Measurements from ENCODE around the gene CEP162. TPM values are rescaled to one million over a fixed set of nuclear protein-coding genes. Genes with fewer than 3 reads are reported as not detected.

CEP162 gene
- total RNA-seq, 3 donors from 2014 or later, result 10.9 to 20.1 (median 18.7) TPM

- no peak for DNase-seq (ENCODE audit: low spot score in 2 of 2)
- no peaks in the 10 kb centered on the region for H3K27me3 ChIP-seq
- H3K4me1 ChIP-seq, result no peaks in the 10 kb centered on the region
- intact Hi-C loops (cut with DNase I; ENCODE audit: low total_unique reads), result no loop called here
- TF ChIP-seq POLR2AphosphoS5 (IDR thresholded peaks at IDR 0.05) (no peak), POLR2A (IDR thresholded peaks at IDR 0.05) (no peak), CTCF (IDR thresholded peaks at IDR 0.05) (no peak)
- H3K27ac ChIP-seq, result no peak overlapping the region
- H3K9me3 ChIP-seq, result no peaks in the 10 kb centered on the region
- no peaks in the 10 kb centered on the region for H3K36me3 ChIP-seq
- H3K4me3 ChIP-seq, result no peak overlapping the region
These were observed 43.7 kb upstream of the CEP162 start for GRCh38 chr6:84271061-84271716.

- TF ChIP-seq POLR2AphosphoS5 (IDR thresholded peaks at IDR 0.05) (no peak), POLR2A (IDR thresholded peaks at IDR 0.05) (no peak), CTCF (IDR thresholded peaks at IDR 0.05) (no peak)
- no peaks in the 10 kb centered on the region for H3K27me3 ChIP-seq
- intact Hi-C loops (cut with DNase I; ENCODE audit: low total_unique reads), result no loop called here
- H3K9me3 ChIP-seq, result no peaks in the 10 kb centered on the region
- no peak overlapping the region for H3K27ac ChIP-seq
- no peaks in the 10 kb centered on the region for H3K4me1 ChIP-seq
- no peaks in the 10 kb centered on the region for H3K36me3 ChIP-seq
- no peak for DNase-seq (ENCODE audit: low spot score in 2 of 2)
- H3K4me3 ChIP-seq, result no peak overlapping the region
These were observed 42.7 kb upstream of the CEP162 start for GRCh38 chr6:84269947-84270733.

GRCh38 chr6:84268781-84269180 lies 41.3 kb upstream of the CEP162 start:
- intact Hi-C loops (cut with DNase I; ENCODE audit: low total_unique reads), result no loop called here

GRCh38 chr6:84263557-84263956 lies 36.1 kb upstream of the CEP162 start:
- no peaks in the 10 kb centered on the region for H3K9me3 ChIP-seq
- no peaks in the 10 kb centered on the region for H3K36me3 ChIP-seq
- TF ChIP-seq POLR2A (IDR thresholded peaks at IDR 0.05) (no peak), CTCF (IDR thresholded peaks at IDR 0.05) (no peak), POLR2AphosphoS5 (IDR thresholded peaks at IDR 0.05) (no peak)
- no peaks in the 10 kb centered on the region for H3K27me3 ChIP-seq
- no peak overlapping the region for H3K27ac ChIP-seq
- DNase-seq (ENCODE audit: low spot score in 2 of 2), result no peak
- intact Hi-C loops (cut with DNase I; ENCODE audit: low total_unique reads), result no loop called here
- H3K4me1 ChIP-seq, result no peaks in the 10 kb centered on the region
- no peak overlapping the region for H3K4me3 ChIP-seq

More at GRCh38 chr6:84268781-84269180, 41.3 kb upstream of the CEP162 start:
- no peak for TF ChIP-seq POLR2A (IDR thresholded peaks at IDR 0.05)
- no peak for TF ChIP-seq CTCF (IDR thresholded peaks at IDR 0.05)
- no peak for TF ChIP-seq POLR2AphosphoS5 (IDR thresholded peaks at IDR 0.05)
- Histone ChIP-seq H3K36me3 (no peaks in the 10 kb centered on the region), H3K4me1 (no peaks in the 10 kb centered on the region), H3K27me3 (no peaks in the 10 kb centered on the region), H3K9me3 (no peaks in the 10 kb centered on the region), H3K4me3 (no peak overlapping the region), H3K27ac (no peak overlapping the region)
- DNase-seq (ENCODE audit: low spot score in 2 of 2), result no peak

- DNase-seq (ENCODE audit: low spot score in 2 of 2), result no peak
- no peaks in the 10 kb centered on the region for H3K9me3 ChIP-seq
- no peak overlapping the region for H3K4me3 ChIP-seq
- no peak overlapping the region for H3K27ac ChIP-seq
- no peaks in the 10 kb centered on the region for H3K27me3 ChIP-seq
- no peaks in the 10 kb centered on the region for H3K4me1 ChIP-seq
- intact Hi-C loops (cut with DNase I; ENCODE audit: low total_unique reads), result no loop called here
- H3K36me3 ChIP-seq, result no peaks in the 10 kb centered on the region
- no peak for TF ChIP-seq CTCF (IDR thresholded peaks at IDR 0.05)
- TF ChIP-seq POLR2A (IDR thresholded peaks at IDR 0.05), result no peak
- no peak for TF ChIP-seq POLR2AphosphoS5 (IDR thresholded peaks at IDR 0.05)
These were observed 33.5 kb upstream of the CEP162 start for GRCh38 chr6:84260926-84261325.

Measured in breast epithelium (tissue), 4 donors.